Upper lobe of left lung (tissue), 6 donors: Measurements from ENCODE around the gene MAB21L2. TPM values are rescaled to one million over a fixed set of nuclear protein-coding genes. Genes with fewer than 3 reads are reported as not detected.

Experiments used
- ATAC-seq, 2 donors: fragments of 200-7000 bp; cut with Tn5 transposase; one replicate each; pipeline ENCODE4 v1.9.1; 2022; ENCODE audit warnings: mild to moderate bottlenecking in 2 of 2, moderate library complexity in 2 of 2; ENCODE audit not compliant: low FRiP score in 2 of 2
- DNase-seq, 2 donors: peaks; one replicate each; pipeline ENCODE4 v3.0.0-alpha.2; 2019 to 2020
- H3K27ac ChIP-seq, 4 donors: fragments of 200-600 bp; sonication (generic); one replicate each; pipeline ENCODE4 v1.5.1; 2016 to 2019
- H3K27me3 ChIP-seq, 4 donors: fragments of 200-600 bp; sonication (generic); one replicate each; pipeline ENCODE4 v1.5.1; 2017 to 2019
- H3K36me3 ChIP-seq, 4 donors: fragments of 200-600 bp; sonication (generic); one replicate each; pipeline ENCODE4 v1.5.1; 2016 to 2019
- H3K4me1 ChIP-seq, 4 donors: fragments of 200-600 bp; sonication (generic); one replicate each; pipeline ENCODE4 v1.5.1; 2018 to 2019
- H3K4me3 ChIP-seq, 4 donors: fragments of 200-600 bp; sonication (generic); one replicate each; pipeline ENCODE4 v1.5.1; 2017 to 2019; ENCODE audit warnings: mild to moderate bottlenecking in 2 of 4, moderate library complexity in 1 of 4
- H3K9me3 ChIP-seq, 4 donors: fragments of 200-600 bp; sonication (generic); one replicate each; pipeline ENCODE4 v1.5.1; 2018 to 2019
- CTCF ChIP-seq, 6 experiments: fragments of 450-650 bp in 4 of 6; fragments of 200-600 bp in 2 of 6; sonication (generic) in 2 of 6; IDR thresholded peaks; one replicate each; pipeline ENCODE4 v1.5.1; 2016 to 2019; ENCODE audit warnings: antibody characterized with exemption in 6 of 6
- EP300 ChIP-seq, 4 donors: sonication (generic); formaldehyde crosslinking; IDR thresholded peaks; one replicate each; pipeline ENCODE4 v1.5.1; 2017; ENCODE audit warnings: antibody characterized with exemption in 4 of 4, control low read depth in 2 of 4
- POLR2A ChIP-seq, 4 donors: fragments of 450-650 bp; IDR thresholded peaks; one replicate each; pipeline ENCODE4 v1.5.1; 2016 to 2017; ENCODE audit warnings: antibody characterized with exemption in 4 of 4, mild to moderate bottlenecking in 2 of 4
- POLR2AphosphoS5 ChIP-seq, 2 donors: sonication (generic); formaldehyde crosslinking; IDR thresholded peaks; one replicate each; pipeline ENCODE4 v1.5.1; 2017; ENCODE audit warnings: antibody characterized with exemption in 2 of 2
- WGBS, 2 donors: methylation state at CpG; one replicate each; pipeline ENCODE4 v1.1.5; 2017 to 2018; 5-methylcytosine and 5-hydroxymethylcytosine counted together
- total RNA-seq, 6 donors: library from RNA; depleted of rRNA in 4 of 6; stranded (reverse); fragments of >200 nt in 4 of 6; gene quantifications; one replicate each; pipeline versions ENCODE4 v1.1.0 to v1.2.1, GENCODE V29; 2016 to 2021
- donor health status: DM: no; HTN: no; CAD: no; lungs with moderate emphysema.
- donor health status: DM: no; HTN: yes; CAD: no; lungs with severe emphysema.

Gene MAB21L2
- total RNA-seq, 6 donors from 2014 or later, result not detected

DNA sequence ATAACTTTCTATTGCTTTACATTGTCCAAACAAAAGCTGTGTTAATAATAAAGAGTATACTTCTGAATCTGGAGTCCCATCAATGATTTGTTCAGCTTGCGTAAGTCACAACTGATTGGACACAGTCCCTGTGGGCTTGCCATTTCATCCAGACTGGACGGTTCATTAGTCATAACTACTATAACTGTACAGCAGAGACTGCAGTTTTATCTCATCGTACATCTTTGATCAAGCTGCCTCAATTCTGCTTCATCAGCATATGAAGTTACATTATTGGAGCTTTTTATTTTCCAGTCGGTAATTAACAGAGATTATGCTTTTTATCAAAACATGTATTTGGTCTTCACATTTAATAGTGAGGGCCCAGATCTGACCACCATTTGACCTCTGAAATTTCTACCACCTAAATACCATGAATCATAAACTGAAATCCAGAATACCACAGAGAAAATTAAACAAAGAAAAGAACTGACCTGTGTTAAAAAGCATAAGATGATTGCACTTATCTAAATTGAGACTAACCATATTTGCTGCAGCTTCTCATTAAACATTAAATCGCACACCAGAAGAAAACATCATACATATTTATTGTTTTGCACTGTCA, 12.5 kb upstream of the MAB21L2 start:
- Histone ChIP-seq H3K4me1 (no peaks in the 10 kb centered on the region), H3K27ac (no peak overlapping the region), H3K9me3 (no peaks in the 10 kb centered on the region), H3K4me3 (no peak overlapping the region), H3K27me3 (no peaks in the 10 kb centered on the region), H3K36me3 (peaks cover 0 to 6% (median 0%) of the 10 kb centered on the region in 4 donors)
- no peak for TF ChIP-seq POLR2A (IDR thresholded peaks at IDR 0.05)
- no peak for TF ChIP-seq CTCF (IDR thresholded peaks at IDR 0.05)
- no peak for ATAC-seq
- no peak for DNase-seq
- WGBS, 2 donors, result 88 to 91% methylated on average over 5 of the region's 5 CpGs

DNA sequence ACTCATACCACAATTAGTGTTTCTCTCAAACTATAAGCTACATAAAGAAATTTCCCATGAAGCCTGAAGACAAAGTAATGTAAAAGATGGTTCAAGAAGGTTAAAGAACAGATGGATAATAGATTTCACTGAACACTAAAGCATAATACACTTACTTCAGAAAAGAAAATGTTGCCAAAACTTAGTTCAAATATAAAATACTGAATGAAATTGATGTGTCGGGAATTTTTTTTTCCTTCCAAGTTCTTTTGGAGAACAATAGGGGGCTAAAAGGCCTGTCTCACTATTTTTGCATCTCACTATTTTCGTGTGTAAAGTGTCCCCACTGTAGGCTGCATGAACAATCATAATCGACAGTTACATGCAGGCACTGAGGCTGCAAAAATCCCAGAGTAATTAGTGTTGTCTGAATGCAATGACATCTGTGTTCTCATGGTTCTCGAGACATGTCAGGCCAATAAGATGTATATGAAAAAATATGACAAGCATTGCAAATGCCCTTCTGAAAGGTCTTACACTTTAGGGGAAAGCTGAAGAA, 11.9 kb upstream of the MAB21L2 start:
- peaks cover 0 to 6% (median 0%) of the 10 kb centered on the region in 4 donors for H3K36me3 ChIP-seq
- no peaks in the 10 kb centered on the region for H3K9me3 ChIP-seq
- no peak for DNase-seq
- H3K27me3 ChIP-seq, result no peaks in the 10 kb centered on the region
- no peaks in the 10 kb centered on the region for H3K4me1 ChIP-seq
- no peak for ATAC-seq
- no peak overlapping the region for H3K27ac ChIP-seq
- no peak overlapping the region for H3K4me3 ChIP-seq
- WGBS, 2 donors, result 93 to 96% methylated on average over 4 of the region's 4 CpGs
- TF ChIP-seq CTCF (IDR thresholded peaks at IDR 0.05) (no peak), POLR2A (IDR thresholded peaks at IDR 0.05) (no peak), POLR2AphosphoS5 (IDR thresholded peaks at IDR 0.05) (no peak), EP300 (IDR thresholded peaks at IDR 0.05) (no peak)

GRCh38 chr4:150570862-150571261, 11.1 kb upstream of the MAB21L2 start:
- no peak overlapping the region for H3K4me3 ChIP-seq
- H3K9me3 ChIP-seq, result no peaks in the 10 kb centered on the region
- no peak for DNase-seq
- no peak for ATAC-seq
- TF ChIP-seq POLR2A (IDR thresholded peaks at IDR 0.05) (no peak), CTCF (IDR thresholded peaks at IDR 0.05) (no peak), EP300 (IDR thresholded peaks at IDR 0.05) (no peak), POLR2AphosphoS5 (IDR thresholded peaks at IDR 0.05) (no peak)
- H3K27ac ChIP-seq, result no peak overlapping the region
- no peaks in the 10 kb centered on the region for H3K4me1 ChIP-seq
- peaks cover 0 to 6% (median 0%) of the 10 kb centered on the region in 4 donors for H3K36me3 ChIP-seq
- H3K27me3 ChIP-seq, result no peaks in the 10 kb centered on the region
- 75 to 78% methylated on average over 1 of the region's 1 CpG for WGBS, 2 donors

GRCh38 chr4:150572704-150573504, 9.0 kb upstream of the MAB21L2 start:
- Histone ChIP-seq H3K4me1 (no peaks in the 10 kb centered on the region), H3K36me3 (peaks cover 0 to 6% (median 0%) of the 10 kb centered on the region in 4 donors), H3K4me3 (no peak overlapping the region), H3K9me3 (no peaks in the 10 kb centered on the region), H3K27me3 (no peaks in the 10 kb centered on the region), H3K27ac (no peak overlapping the region)
- no peak for ATAC-seq
- no peak for DNase-seq
- 90 to 95% methylated on average over 5 of the region's 5 CpGs for WGBS, 2 donors
- TF ChIP-seq POLR2AphosphoS5 (IDR thresholded peaks at IDR 0.05) (no peak), POLR2A (IDR thresholded peaks at IDR 0.05) (no peak), EP300 (IDR thresholded peaks at IDR 0.05) (no peak), CTCF (IDR thresholded peaks at IDR 0.05) (no peak)
